GM12878 (cell line): ENCODE measurements around the gene MEIS2. TPM values are rescaled to one million over a fixed set of nuclear protein-coding genes. Genes with fewer than 3 reads are reported as not detected.

Experiments
- ATAC-seq: fragments of 200-7000 bp; cut with Tn5 transposase; 3 replicates; pipeline ENCODE4 v1.9.1; 2020; ENCODE audit warnings: mild to moderate bottlenecking, moderate library complexity
- BruUV-seq: library from RNA; stranded (reverse); fragments of 400-500 nt; replicated peaks from 2 replicates; lab custom pipeline; 2021; lab: Mats Ljungman, UMichigan
- CTCF ChIA-PET: fragments of 300-600 bp; sonication (Branson Sonifier 250); formaldehyde crosslinking; extraction: SDS; loops from one replicate; lab custom pipeline; 2021; ENCODE audit warnings: inconsistent platforms; lab: Yijun Ruan, JAX
- POLR2A ChIA-PET: fragments of 350-600 bp; formaldehyde crosslinking; extraction: SDS; loops from one replicate; lab custom pipeline; 2021; ENCODE audit warnings: inconsistent platforms; lab: Charles Lee
- RAD21 ChIA-PET: fragments of 300-600 bp; sonication (Branson Sonifier 250); formaldehyde crosslinking; loops from one replicate; lab custom pipeline; 2023; ENCODE audit warnings: antibody characterized with exemption; ENCODE audit not compliant: unreplicated experiment; lab: Charles Lee
- SMC1A ChIA-PET: fragments of 300-600 bp; sonication (Branson Sonifier 250); formaldehyde crosslinking; loops from one replicate; lab custom pipeline; 2023; ENCODE audit not compliant: unreplicated experiment, uncharacterized antibody; lab: Charles Lee
- DNase-seq: peaks from one replicate; pipeline ENCODE4 v3.0.0-alpha.2; 2011; ENCODE audit warnings: low read depth, low spot score
- FAIRE-seq: peaks from 3 replicates; lab custom pipeline; 2011; peaks lifted over from hg19 to GRCh38; lab: Jason Lieb, UNC
- H2AFZ ChIP-seq: 2 replicates; pipeline ENCODE4 v1.6.0; 2011; ENCODE audit warnings: low read depth, low read length, control low read depth; ENCODE audit not compliant: control insufficient read depth
- H3K27ac ChIP-seq: 2 replicates; pipeline ENCODE4 v1.5.1; 2011; ENCODE audit warnings: control low read depth; ENCODE audit not compliant: control insufficient read depth, insufficient read depth
- H3K27me3 ChIP-seq, 2 experiments: replicated peaks in 1 of 2; 2 replicates each; pipeline versions ENCODE4 v1.6.0 to v1.6.1; 2011; ENCODE audit warnings: low read length in 1 of 2; ENCODE audit not compliant: control insufficient read depth in 2 of 2, insufficient read depth in 2 of 2
- H3K36me3 ChIP-seq, 2 experiments: 2 replicates each; pipeline ENCODE4 v1.5.1; 2011; ENCODE audit warnings: low read length in 1 of 2; ENCODE audit not compliant: control insufficient read depth in 2 of 2, insufficient read depth in 2 of 2
- H3K4me1 ChIP-seq: 2 replicates; pipeline ENCODE4 v1.6.1; 2011; ENCODE audit warnings: mild to moderate bottlenecking, low read length, moderate library complexity, mixed read lengths; ENCODE audit not compliant: control insufficient read depth, insufficient read depth
- H3K4me2 ChIP-seq: 2 replicates; pipeline ENCODE4 v1.6.0; 2011; ENCODE audit warnings: control low read depth; ENCODE audit not compliant: control insufficient read depth, insufficient read depth
- H3K4me3 ChIP-seq: fragments of 200-600 bp; sonication (generic); 2 replicates; pipeline ENCODE4 v1.5.1; 2016
- H3K79me2 ChIP-seq: 2 replicates; pipeline ENCODE4 v1.6.0; 2011; ENCODE audit warnings: low read length; ENCODE audit not compliant: control insufficient read depth, insufficient read depth
- H3K9ac ChIP-seq: 2 replicates; pipeline ENCODE4 v1.8.0; 2011; ENCODE audit warnings: low read length, control low read depth, mixed read lengths; ENCODE audit not compliant: control insufficient read depth, insufficient read depth
- H3K9me3 ChIP-seq: replicated peaks from 3 replicates; pipeline ENCODE4 v1.5.1; 2011; ENCODE audit warnings: mild to moderate bottlenecking, low read length; ENCODE audit not compliant: control insufficient read depth, insufficient read depth
- H4K20me1 ChIP-seq: 2 replicates; pipeline ENCODE4 v1.6.0; 2011; ENCODE audit not compliant: control insufficient read depth, insufficient read depth
- HDGF ChIP-seq: fragments of 450-650 bp; IDR thresholded peaks from 2 replicates; pipeline ENCODE4 v1.6.1; 2016; ENCODE audit warnings: antibody characterized with exemption
- PAX8 ChIP-seq: fragments of 450-650 bp; IDR thresholded peaks from 2 replicates; pipeline ENCODE4 v1.6.1; 2017; ENCODE audit warnings: mild to moderate bottlenecking, moderate library complexity
- POLR2AphosphoS2 ChIP-seq: IDR thresholded peaks from 2 replicates; pipeline ENCODE4 v1.6.1; 2011; ENCODE audit warnings: low read depth, mild to moderate bottlenecking, low read length, improper control_type of control experiment, moderate library complexity
- RUNX3 ChIP-seq: IDR thresholded peaks from 2 replicates; pipeline ENCODE4 v1.6.1; 2012; ENCODE audit warnings: low read length, inconsistent platforms
- TAF1 ChIP-seq: IDR thresholded peaks from 2 replicates; pipeline ENCODE4 v1.6.1; 2011; ENCODE audit warnings: mild to moderate bottlenecking, low read depth, low read length, borderline replicate concordance
- ZNF217 ChIP-seq: fragments of 450-650 bp; IDR thresholded peaks from 2 replicates; pipeline ENCODE4 v1.6.1; 2017; ENCODE audit warnings: antibody characterized with exemption, mild to moderate bottlenecking
- WGBS: methylation state at CpG from one replicate; pipeline ENCODE4 v1.1.6; 2016; ENCODE audit warnings: low lambda C conversion rate; ENCODE audit not compliant: insufficient replicate concordance, insufficient coverage; ENCODE audit errors: missing lambda C conversion rate; 5-methylcytosine and 5-hydroxymethylcytosine counted together
- in situ Hi-C: fragments of 300-500 bp; cut with MboI; formaldehyde crosslinking; loops from 9 replicates; pipeline ENCODE4 v1.14.3; 2018; ENCODE audit warnings: mixed read lengths
- intact Hi-C: fragments of 100-400 bp; cut with micrococcal nuclease; formaldehyde crosslinking; loops from one replicate; pipeline ENCODE4 v1.14.2; 2022; ENCODE audit not compliant: unreplicated experiment
- polyA plus RNA-seq, 11 experiments: library from polyadenylated mRNA; depleted of rRNA in 4 of 11; unstranded in 6 of 11; stranded (reverse) in 5 of 11; fragments of >200 nt; fragmentation: Nextera tagmentation in 4 of 11; fragmentation: Illumina TruSeq in 1 of 11; extraction: Ambion mirVana in 4 of 11; extraction: Trizol in 1 of 11; gene quantifications; 1 replicate in 1 of 11; 2 replicates in 10 of 11; pipeline versions ENCODE4 v1.2.1 to v1.2.3, GENCODE V29; 2011 to 2016; ENCODE audit warnings: inconsistent platforms in 2 of 11, missing spikeins in 2 of 11, low read depth in 1 of 11
- total RNA-seq, 4 experiments: library from RNA; depleted of rRNA in 3 of 4; stranded (reverse); fragments of >200 nt in 3 of 4; fragmentation: Illumina TruSeq in 1 of 4; extraction: Trizol in 1 of 4; gene quantifications; 2 replicates each; pipeline versions ENCODE4 v1.2.1 to v1.2.3, GENCODE V29; 2013 to 2021
- TF ChIP-seq, protein P1 (sequence below): IDR thresholded peaks from 2 replicates; pipeline ENCODE4 v1.6.1; 2011; ENCODE audit warnings: borderline replicate concordance, low read depth, mild to moderate bottlenecking, moderate library complexity, mixed read lengths, low read length; ENCODE audit not compliant: insufficient read depth; ENCODE audit errors: extremely low read length
- TF ChIP-seq, protein P2 (sequence below): fragments of 450-650 bp; IDR thresholded peaks from 2 replicates; pipeline ENCODE4 v1.6.1; 2017; ENCODE audit warnings: borderline replicate concordance

MEIS2 gene
- total and polyA plus RNA-seq, 10 of the 15 experiments (the other 5 are each of a cell fraction or from before 2014, with no cell fraction given), result 9.2 to 54.0 (median 20.4) TPM

DNA sequence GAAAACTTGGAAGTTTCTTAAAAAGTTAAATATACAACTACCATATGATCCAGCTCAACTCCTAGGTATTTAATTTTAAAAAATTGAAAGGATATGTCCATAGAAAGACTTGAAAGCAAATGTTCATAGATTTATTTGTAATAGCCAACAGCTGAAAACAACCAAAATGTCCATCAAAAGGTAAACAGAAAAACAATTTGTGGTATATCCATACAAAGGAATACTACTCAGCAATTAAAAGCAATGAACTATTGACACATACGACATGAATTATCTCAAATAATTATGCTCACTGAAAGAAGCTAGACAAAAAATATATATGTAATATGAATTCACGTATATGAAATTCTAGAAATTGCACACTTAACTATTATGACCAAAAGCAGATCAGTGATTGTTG, 249.5 kb downstream of the MEIS2 start:
- no peak for TF ChIP-seq HDGF
- TF ChIP-seq PAX8, result no peak
- TF ChIP-seq ZNF217, result no peak
- no peak for TF ChIP-seq POLR2AphosphoS2
- TF ChIP-seq, protein P1, sequence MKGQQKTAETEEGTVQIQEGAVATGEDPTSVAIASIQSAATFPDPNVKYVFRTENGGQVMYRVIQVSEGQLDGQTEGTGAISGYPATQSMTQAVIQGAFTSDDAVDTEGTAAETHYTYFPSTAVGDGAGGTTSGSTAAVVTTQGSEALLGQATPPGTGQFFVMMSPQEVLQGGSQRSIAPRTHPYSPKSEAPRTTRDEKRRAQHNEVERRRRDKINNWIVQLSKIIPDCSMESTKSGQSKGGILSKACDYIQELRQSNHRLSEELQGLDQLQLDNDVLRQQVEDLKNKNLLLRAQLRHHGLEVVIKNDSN, result no peak
- TF ChIP-seq TAF1, result no peak
- no peak for TF ChIP-seq RUNX3
- TF ChIP-seq, protein P2, sequence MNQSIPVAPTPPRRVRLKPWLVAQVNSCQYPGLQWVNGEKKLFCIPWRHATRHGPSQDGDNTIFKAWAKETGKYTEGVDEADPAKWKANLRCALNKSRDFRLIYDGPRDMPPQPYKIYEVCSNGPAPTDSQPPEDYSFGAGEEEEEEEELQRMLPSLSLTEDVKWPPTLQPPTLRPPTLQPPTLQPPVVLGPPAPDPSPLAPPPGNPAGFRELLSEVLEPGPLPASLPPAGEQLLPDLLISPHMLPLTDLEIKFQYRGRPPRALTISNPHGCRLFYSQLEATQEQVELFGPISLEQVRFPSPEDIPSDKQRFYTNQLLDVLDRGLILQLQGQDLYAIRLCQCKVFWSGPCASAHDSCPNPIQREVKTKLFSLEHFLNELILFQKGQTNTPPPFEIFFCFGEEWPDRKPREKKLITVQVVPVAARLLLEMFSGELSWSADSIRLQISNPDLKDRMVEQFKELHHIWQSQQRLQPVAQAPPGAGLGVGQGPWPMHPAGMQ, result no peak
- ChIA-PET RAD21 (no interaction called here), CTCF (no interaction called here), POLR2A (no interaction called here), SMC1A (no interaction called here)
- no TSS peak for BruUV-seq
- Histone ChIP-seq H4K20me1 (no peaks in the 10 kb centered on the region), H2AFZ (no peak overlapping the region), H3K9me3 (no peaks in the 10 kb centered on the region), H3K36me3 (no peaks in the 10 kb centered on the region), H3K4me3 (no peak overlapping the region), H3K4me2 (no peak overlapping the region), H3K9ac (no peak overlapping the region), H3K27ac (no peak overlapping the region), H3K27me3 (no peaks in the 10 kb centered on the region; a peak in 1 of 4 replicates), H3K4me1 (no peaks in the 10 kb centered on the region), H3K79me2 (no peaks in the 10 kb centered on the region)
- ATAC-seq, result no peak
- 42% methylated on average over 2 of the region's 2 CpGs for WGBS
- in situ Hi-C loops, result no loop called here
- intact Hi-C loops, result no loop called here
- DNase-seq, result no peak
- no peak for FAIRE-seq
